DND-41 (cell line): ENCODE measurements around the gene SCAMP1.

Source experiments
- ATAC-seq: fragments of 200-7000 bp; cut with Tn5 transposase; 3 replicates; pipeline ENCODE4 v1.9.1; 2021; ENCODE audit warnings: low read depth; ENCODE audit not compliant: insufficient read depth
- DNase-seq: peaks from one replicate; pipeline ENCODE4 v3.0.0-alpha.2; 2020
- H2AFZ ChIP-seq: 2 replicates; pipeline ENCODE4 v1.6.0; 2012; ENCODE audit warnings: low read depth, low read length
- H3K27ac ChIP-seq: 2 replicates; pipeline ENCODE4 v1.5.1; 2012; ENCODE audit warnings: low read length, inconsistent platforms
- H3K27me3 ChIP-seq: fragments of 200-600 bp; sonication (generic); 2 replicates; pipeline ENCODE4 v1.6.0; 2012; ENCODE audit warnings: low read length, mild to moderate bottlenecking, inconsistent platforms; ENCODE audit not compliant: insufficient read depth, poor library complexity
- H3K36me3 ChIP-seq: 2 replicates; pipeline ENCODE4 v1.5.1; 2012; ENCODE audit warnings: low read length, inconsistent platforms; ENCODE audit not compliant: insufficient read depth
- H3K4me1 ChIP-seq: 2 replicates; pipeline ENCODE4 v1.5.1; 2012; ENCODE audit warnings: mild to moderate bottlenecking, low read length; ENCODE audit not compliant: insufficient read depth
- H3K4me2 ChIP-seq: 2 replicates; pipeline ENCODE4 v1.6.0; 2012; ENCODE audit warnings: mild to moderate bottlenecking, moderate library complexity, low read length, inconsistent platforms; ENCODE audit not compliant: insufficient read depth
- H3K4me3 ChIP-seq, 2 experiments: fragments of 200-600 bp in 1 of 2; shearing (Covaris generic) in 1 of 2; 2 replicates each; pipeline ENCODE4 v1.5.1; 2012 to 2016; ENCODE audit warnings: inconsistent platforms in 2 of 2, low read length in 2 of 2, mild to moderate bottlenecking in 2 of 2, low read depth in 1 of 2, moderate library complexity in 1 of 2
- H3K79me2 ChIP-seq: 2 replicates; pipeline ENCODE4 v1.6.0; 2012; ENCODE audit warnings: low read length, inconsistent platforms; ENCODE audit not compliant: insufficient read depth
- H3K9ac ChIP-seq: 2 replicates; pipeline ENCODE4 v1.6.0; 2012; ENCODE audit warnings: low read depth, mild to moderate bottlenecking, inconsistent platforms, low read length, moderate library complexity
- H3K9me3 ChIP-seq: 2 replicates; pipeline ENCODE4 v1.5.1; 2012; ENCODE audit warnings: low read length, moderate library complexity, mild to moderate bottlenecking, inconsistent platforms; ENCODE audit not compliant: insufficient read depth, severe bottlenecking
- H4K20me1 ChIP-seq: 2 replicates; pipeline ENCODE4 v1.6.0; 2012; ENCODE audit warnings: low read length; ENCODE audit not compliant: insufficient read depth
- CTCF ChIP-seq: IDR thresholded peaks from 2 replicates; pipeline ENCODE4 v1.5.1; 2012; ENCODE audit warnings: borderline replicate concordance, low read length, moderate library complexity, mild to moderate bottlenecking; ENCODE audit not compliant: poor library complexity, severe bottlenecking; ENCODE audit errors: extremely low read depth
- EZH2 ChIP-seq: IDR thresholded peaks from 3 replicates; pipeline ENCODE4 v1.6.1; 2012; ENCODE audit warnings: borderline replicate concordance, low read depth, mild to moderate bottlenecking, moderate library complexity, low read length, inconsistent platforms; ENCODE audit not compliant: severe bottlenecking

Gene SCAMP1

GRCh38 chr5:78513441-78513840 is 153.0 kb downstream of the SCAMP1 start:
- H3K9me3 ChIP-seq, result no peaks in the 10 kb centered on the region
- DNase-seq (no peak), ATAC-seq (no peak)
- H3K27me3 ChIP-seq, result peaks cover 40% of the 10 kb centered on the region
- H3K36me3 ChIP-seq, result no peaks in the 10 kb centered on the region
- H3K9ac ChIP-seq, result no peak overlapping the region
- TF ChIP-seq EZH2, result no peak
- no peak for TF ChIP-seq CTCF
- H3K4me1 ChIP-seq, result peaks cover 12% of the 10 kb centered on the region
- no peak overlapping the region for H3K4me3 ChIP-seq
- H3K79me2 ChIP-seq, result no peaks in the 10 kb centered on the region
- H3K4me2 ChIP-seq, result no peak overlapping the region
- no peaks in the 10 kb centered on the region for H4K20me1 ChIP-seq
- no peak overlapping the region for H2AFZ ChIP-seq
- no peak overlapping the region for H3K27ac ChIP-seq

GRCh38 chr5:78514427-78515330 is 154.3 kb downstream of the SCAMP1 start:
- Histone ChIP-seq H3K27ac (no peak overlapping the region), H3K79me2 (no peaks in the 10 kb centered on the region), H3K9me3 (no peaks in the 10 kb centered on the region), H4K20me1 (no peaks in the 10 kb centered on the region), H3K4me3 (no peak overlapping the region), H3K27me3 (peaks cover 31% of the 10 kb centered on the region), H3K4me1 (peaks cover 9% of the 10 kb centered on the region), H3K4me2 (no peak overlapping the region), H3K36me3 (no peaks in the 10 kb centered on the region), H2AFZ (no peak overlapping the region), H3K9ac (no peak overlapping the region)
- TF ChIP-seq EZH2, result no peak
- no peak for TF ChIP-seq CTCF
- DNase-seq (no peak), ATAC-seq (no peak)

GRCh38 chr5:78515670-78516069 is 155.3 kb downstream of the SCAMP1 start:
- Histone ChIP-seq H3K4me2 (no peak overlapping the region), H3K36me3 (no peaks in the 10 kb centered on the region), H3K27me3 (peaks cover 25% of the 10 kb centered on the region), H3K27ac (no peak overlapping the region), H4K20me1 (no peaks in the 10 kb centered on the region), H3K79me2 (no peaks in the 10 kb centered on the region), H2AFZ (no peak overlapping the region), H3K4me1 (no peaks in the 10 kb centered on the region), H3K4me3 (no peak overlapping the region), H3K9ac (no peak overlapping the region), H3K9me3 (no peaks in the 10 kb centered on the region)
- ATAC-seq, result no peak
- TF ChIP-seq CTCF (no peak), EZH2 (no peak)
- no peak for DNase-seq
